Activated CD4-positive, CD25-positive, alpha-beta regulatory T cell treated with anti-CD3 and anti-CD28 coated beads, Interleukin-2, amount 50 U/mL, for 16 hours (primary cell): Measurements from ENCODE around the gene MRFAP1.
"Not testable (repeated sequence)": the region's sequence is repeated elsewhere in the genome, so short reads cannot be mapped to it uniquely, and the experiment has no call there.

ENCODE experiments used
- DNase-seq: peaks from one replicate; pipeline ENCODE4 v3.0.0-alpha.2; 2020; ENCODE audit warnings: low read depth, low spot score

MRFAP1 gene

DNA sequence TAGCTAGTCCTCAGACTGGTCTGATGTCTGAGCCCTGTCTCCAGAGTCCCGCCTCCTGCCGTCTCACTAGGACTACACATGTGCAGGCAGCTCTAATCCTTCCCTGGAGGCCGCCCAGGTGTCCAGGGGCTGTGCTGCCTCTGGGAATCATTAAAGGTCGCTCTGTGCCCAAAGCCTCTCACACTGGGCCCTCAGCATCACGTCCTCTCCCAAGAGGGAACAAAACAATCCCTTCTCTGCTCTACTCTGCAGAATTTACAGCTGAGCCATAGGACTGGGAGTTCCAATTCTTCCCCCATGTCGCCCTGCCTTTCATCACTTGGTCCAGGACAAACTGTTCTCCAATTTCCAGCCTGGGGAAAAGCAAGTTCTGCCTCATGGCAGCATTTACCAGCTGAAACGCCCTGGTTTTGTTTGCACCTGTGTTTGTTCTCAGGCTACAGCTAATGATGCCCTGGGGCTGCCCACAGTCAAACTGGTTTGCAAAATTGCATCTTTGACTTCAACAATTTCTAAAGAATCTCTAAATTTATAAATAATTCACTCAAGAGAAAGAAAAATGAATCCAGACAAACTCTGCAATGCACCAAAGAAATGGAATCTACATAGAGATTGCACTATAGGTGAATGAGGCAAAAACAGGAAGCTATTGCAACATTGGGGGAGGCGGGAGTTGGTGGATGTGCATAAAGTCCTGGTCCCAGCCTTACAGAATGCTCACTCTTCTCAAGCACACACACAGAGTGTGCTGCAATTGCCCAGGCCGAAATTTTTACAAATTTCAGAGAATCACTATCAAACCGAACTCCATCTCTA is 7.2 kb upstream of the MRFAP1 start:
- DNase-seq: no peak

DNA sequence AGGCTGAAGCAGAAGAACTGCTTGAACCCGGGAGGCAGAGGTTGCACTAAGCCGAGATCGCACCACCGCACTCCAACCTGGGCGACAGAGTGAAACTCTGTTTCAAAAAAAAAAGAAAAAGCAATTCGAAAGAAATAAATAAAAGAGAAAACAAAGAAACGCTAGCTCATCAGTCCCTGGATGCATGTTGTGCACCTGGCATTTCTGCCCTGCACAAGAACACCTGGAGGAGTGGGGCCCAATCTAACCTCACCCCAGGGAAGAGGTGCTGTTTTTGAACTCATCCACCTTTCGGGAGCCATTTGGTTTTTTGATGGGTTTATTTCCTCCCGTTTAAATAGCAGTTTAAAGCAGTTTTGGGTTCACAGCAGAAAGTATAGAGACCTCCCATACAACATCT is 5.7 kb upstream of the MRFAP1 start:
- no peak for DNase-seq

DNA sequence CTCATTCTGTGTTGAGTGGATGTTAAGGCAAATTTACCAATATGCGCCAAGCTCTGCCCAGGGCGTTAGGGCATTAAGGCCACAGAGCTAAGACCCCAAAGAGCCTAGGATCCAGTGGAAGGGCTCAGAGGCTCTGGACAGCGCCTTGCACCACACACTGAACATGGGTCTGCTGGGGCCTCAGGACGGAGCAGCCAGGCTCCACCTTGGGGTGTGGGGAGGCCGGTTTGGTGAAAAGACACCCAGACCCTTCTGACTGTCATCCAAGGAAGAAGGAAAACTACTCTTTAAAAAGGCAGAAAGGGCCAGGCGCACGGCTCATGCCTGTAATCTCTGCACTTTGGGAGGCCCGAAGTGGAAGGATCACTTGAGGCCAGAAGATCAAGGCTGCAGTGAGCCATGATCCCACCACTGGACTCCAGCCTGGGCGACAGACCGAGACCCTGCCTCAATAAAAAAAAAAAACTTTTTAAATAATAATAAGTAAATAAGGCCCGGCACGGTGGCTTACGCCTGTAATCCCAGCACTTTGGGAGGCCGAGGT is 1.3 kb upstream of the MRFAP1 start:
- DNase-seq: no peak

DNA sequence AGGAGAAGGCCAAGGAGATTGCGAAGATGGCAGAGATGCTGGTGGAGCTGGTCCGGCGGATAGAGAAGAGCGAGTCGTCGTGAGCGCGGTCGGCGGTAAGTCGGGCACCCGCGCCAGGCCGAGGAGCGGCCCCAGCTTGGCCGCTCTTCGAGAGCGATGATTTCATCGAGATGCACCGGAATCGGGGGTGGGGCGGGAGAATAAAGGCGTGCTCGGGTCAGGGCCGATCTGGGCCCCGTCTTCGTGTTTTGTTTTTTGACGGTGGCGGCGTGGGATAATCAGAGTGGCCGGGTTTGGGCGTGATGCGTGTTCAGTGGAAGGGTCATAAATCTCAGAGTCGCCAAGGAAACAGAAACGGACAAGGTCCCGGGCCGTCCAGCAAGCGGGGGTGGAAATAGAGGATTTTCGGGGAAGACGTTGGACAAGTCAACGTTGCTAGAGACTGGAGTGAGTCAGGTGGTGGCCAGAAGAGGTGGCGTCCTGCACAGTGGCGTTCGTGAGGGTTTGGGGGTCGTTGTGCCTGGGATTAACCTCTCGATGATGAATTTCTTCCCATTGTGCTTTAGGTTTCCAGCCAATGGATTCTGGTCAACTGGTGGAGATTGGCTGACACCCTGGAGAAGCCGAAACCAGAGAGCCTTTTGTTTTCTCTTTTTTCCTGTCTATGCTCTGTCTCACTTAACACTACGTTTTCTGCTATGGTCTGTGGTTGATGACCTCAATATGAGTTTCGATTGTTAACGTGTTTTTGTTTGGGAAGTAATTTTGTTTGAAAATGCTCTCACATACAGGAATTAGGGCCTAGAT is 882 bp downstream of the MRFAP1 start:
- DNase-seq: no peak

DNA sequence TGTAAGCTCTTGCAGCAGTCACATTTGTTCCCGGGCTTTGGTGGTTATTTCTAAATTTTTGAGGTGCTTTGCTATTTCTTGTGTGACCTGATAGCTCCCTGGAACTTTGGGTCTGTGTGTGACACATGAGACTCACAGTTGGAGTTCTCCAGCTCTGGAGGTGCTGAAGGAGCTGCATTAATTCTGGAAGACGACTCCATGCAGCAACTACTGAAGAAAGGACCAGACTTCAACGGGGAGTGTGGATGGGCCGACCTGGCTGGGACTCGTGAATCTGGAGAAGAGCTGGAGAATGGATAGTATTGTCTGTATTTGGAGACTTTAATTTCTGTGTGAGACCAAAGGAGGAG is 1.5 kb downstream of the MRFAP1 start:
- DNase-seq: no peak

DNA sequence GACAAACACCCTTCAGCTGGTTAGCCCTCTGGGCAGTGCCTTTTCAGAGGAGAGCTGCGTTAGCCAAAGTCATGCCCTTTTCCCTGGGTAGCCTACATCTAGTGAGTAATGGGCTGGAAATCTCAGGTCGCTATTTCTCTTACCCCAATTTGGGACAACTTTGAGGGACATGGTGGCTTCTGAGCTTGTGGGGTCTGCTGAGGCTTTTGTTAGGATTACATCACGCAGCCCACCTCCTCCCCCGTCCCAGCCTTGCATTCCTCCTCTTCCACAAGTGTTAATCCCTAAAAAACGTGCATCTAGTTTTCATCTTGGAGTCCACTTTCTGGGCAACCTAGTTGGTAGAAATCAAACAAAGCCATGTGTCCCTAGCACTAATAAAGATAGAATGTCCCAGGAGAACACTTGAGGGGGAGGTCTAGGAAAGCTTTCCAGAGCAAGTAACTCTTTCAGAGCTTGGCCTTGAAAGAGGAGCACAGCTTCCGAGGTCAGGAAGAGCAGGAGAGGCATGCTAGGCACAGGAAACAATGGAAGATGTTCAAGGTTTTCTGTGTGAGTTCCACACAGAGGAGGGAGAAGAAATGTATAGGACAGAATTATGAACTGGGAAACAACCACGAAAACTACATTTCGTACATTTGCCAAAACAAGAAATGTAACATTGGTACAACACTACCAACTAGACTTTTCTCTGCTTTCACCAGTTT is 2.8 kb downstream of the MRFAP1 start:
- no peak for DNase-seq

DNA sequence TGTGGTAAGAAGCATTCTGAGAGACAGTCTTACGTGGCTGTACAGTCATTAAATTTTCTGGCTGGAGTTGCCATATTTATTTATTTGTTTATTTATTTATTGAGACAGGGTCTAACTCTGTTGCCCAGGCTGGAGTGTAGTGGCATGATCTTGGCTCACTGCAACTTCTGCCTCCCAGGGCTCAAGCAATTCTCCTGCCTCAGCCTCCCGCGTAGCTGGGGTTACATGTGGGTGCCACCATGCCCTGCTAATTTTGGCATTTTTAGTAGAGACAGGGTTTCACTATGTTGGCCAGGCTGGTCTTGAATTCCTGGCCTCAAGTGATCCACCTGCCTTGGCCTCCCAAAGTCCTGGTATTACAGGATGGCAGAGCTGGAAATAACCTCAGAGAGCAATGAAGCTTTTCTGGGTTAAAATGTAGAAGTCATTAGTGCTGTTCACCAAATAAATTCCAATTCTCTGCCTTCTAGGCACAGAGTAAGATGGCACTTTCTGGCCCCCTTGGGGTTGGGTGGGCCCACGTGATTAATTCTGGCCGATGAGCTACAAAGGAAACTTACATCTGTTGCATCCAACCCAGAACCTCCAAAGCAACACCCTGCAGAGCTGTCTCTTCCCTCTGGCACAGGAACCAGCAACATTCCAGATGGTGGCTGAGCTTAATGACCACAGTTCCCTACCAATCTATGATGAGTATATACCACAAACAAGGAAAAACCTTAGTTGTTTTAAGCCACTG is 4.5 kb downstream of the MRFAP1 start:
- DNase-seq: no peak

DNA sequence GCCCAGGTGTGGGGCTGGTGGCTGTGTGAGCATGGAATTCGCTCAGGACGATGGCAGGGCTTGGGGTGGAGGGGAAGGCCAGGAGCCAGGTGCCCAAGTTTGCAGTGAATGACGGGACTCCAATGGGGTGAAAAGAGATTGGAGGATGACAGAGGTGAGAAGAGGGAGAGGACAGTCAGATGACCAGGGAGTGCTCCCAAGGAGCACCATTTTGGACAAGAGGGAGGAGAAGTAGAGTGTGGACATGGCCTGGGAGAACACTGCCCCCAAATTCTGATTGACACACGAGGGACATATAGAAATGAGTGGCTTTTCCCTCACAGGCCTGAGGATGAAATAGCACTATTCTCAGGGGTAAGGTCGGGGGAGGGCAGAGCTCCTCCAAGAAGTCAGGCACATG is 6.7 kb downstream of the MRFAP1 start:
- DNase-seq: no peak

DNA sequence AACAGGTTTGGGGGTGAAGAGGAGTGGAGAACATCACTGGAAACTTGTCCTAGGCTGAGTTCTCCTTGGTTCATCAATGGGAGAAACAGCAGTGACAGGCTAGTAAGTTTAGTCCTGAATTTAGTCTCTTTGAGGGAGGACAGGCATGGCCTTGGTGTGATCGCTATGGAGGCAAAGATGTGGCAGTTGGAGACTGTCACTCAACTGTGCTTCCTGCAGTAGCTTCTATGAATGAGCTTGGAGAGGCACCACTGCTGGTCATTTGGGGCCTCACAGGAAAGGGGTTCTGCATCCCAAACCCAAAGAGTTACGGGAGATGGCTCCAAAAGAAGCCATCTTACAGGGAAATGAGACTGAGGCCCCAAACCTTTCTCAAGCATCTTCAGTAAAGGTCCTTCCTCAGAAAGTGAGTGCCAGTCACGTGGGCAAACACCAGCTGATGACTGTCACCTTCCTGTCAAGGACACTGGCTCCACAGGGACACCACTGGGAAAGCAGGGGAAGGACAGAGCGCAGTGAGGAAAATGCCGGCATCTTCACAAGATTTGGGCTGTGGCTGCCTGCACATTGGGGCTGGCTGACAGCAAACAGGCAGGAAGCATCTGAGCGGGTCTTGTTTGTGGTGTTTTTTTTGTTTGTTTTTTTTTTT is 7.2 kb downstream of the MRFAP1 start:
- DNase-seq: no peak

DNA sequence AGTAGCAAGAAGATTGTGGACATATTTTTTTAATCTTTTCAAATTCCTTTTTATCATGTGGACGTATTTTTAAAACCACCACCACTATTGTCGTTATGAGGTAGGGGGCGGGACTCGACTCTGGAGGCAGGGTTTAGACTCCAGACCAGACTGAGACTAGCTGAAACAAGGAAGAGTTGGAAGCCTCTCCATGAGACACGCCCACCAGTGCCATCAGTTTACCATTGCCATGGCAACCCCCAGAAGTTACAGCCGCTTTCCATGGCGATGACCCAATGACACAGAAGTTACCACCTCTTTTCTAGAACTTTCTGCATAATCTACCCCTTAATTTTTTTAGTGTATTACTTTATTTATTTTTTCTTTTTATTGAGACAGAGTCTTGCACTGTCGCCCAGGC is 8.7 kb downstream of the MRFAP1 start:
- DNase-seq: no peak

DNA sequence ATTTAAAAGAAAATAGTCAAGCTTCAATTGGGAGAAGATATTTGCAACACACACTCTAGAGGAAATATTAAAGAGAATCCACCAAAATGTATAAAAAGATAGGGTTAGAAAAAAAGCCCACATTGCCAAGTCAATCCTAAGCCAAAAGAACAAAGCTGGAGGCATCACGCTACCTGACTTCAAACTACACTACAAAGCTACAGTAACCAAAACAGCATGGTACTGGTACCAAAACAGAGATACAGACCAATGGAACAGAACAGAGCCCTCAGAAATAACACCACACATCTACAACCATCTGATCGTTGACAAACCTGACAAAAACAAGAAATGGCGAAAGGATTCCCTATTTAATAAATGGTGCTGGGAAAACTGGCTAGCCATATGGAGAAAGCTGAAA is 13.7 kb downstream of the MRFAP1 start:
- DNase-seq: not testable (repeated sequence)

DNA sequence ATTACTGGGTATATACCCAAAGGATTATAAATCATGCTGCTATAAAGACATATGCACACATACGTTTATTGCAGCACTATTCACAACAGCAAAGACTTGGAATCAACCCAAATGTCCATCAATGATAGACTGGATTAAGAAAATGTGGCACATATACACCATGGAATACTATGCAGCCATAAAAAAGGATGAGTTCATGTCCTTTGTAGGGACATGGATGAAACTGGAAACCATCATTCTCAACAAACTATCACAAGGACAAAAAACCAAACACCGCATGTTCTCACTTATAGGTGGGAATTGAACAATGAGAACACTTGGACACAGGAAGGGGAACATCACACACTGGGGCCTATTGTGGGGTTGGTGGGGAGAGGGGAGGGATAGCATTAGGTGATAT is 14.8 kb downstream of the MRFAP1 start:
- DNase-seq: not testable (repeated sequence)

DNA sequence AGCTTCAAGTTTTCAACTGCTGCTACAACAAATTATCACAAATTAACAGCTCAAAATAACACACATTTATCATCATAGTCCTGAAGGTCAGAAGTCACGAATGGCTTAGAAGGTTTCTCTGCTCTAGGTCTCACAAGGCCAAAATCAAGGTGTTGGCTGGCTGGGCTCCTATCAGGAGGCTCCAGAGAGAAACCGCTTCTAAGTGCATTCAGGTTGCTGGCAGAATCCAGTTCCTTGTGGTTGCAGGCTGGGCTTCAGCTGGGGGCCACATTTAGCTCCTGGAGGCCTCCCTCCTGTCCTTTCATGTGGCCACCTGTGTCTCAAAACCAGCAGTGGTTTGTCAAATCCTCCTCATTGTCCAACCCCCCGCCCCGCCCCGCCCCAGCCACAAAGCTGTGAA is 15.4 kb downstream of the MRFAP1 start:
- DNase-seq: no peak

DNA sequence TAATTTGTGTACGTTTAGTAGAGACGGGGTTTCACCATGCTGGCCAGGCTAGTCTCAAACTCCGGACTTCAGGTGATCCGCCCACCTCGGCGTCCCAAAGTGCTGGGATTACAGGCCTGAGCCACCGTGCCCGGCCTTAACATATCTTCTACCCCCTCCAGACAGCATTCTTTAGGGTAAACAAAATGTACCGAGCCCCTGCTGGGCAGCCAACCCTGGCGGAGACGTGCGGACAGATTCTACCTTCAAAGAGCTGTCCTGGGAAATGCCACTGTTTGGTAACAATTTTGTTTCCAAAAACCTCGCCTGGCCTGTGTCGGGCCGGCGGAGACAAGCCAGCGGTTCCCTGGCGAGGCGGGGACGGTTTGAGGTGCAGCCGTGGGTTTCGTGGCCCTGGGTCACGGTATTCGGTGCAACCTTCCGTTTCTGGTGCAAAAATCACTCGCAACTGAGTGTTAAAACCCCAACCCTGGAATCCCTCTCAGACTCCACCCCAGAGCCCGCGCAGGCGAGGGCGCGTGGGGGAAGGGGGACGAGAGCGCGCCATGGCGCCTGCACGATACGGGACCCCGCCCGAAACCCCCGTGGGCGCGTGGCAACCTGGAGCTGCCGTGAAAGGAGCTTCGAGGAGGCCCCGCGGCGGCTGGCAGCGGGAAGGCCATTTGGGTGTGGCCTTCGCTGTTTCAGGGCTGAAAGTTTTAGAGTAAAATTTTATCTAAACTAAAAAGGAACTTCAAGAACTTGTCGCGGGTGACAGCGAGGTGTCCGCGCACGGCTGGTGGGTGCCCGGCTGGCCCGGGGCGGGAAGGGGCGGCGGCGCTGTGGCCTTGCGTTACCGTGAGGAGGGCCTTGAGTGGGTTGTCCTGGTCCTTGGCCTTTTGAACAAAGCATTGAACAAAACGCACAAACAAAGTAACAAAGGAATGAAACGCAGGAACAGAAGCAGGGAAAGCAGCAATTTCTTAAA is 17.0 kb downstream of the MRFAP1 start:
- DNase-seq: no peak

DNA sequence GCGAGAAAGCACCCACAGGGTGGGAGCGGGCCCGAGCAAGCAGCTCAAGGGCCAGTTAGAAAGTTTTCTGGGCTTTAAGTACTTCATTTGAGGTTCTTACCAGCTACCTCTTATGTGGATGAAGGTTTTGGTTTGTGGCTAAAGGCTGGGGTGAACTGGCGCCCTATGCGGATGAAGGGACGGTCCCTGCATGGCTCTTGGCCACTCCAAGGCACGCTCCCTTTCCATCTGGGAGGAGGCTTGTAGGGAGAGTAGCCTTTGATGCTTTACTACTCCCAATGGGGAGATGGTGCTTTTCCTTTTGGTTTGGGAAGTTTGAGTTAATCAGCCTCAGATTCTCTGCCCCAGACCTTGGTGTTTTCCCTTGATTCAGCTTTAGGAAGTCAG is 17.7 kb downstream of the MRFAP1 start:
- no peak for DNase-seq

DNA sequence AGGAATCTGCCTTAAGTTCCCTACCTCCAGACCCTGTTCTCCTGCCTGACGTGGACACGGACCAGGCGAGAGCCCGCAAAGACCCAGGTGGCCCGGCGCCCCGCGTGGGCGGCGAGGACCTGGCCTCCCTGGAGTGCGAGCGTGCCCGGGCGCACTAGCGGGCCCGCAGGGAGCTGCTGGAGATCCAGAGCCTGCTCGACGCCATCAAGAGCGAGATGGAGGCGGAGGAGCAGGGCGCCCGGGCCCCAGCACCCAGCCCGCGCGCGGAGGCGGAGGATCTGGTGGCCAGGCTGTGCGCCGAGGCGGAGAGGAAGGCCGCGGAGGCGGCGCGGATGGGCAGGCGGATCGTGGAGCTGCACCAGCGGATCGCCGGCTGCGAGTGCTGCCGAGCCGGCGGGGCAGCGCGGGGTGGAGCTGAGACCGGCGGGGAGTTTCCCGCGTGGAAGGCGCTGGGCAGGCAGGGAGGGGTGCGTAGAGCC is 18.2 kb downstream of the MRFAP1 start:
- DNase-seq: no peak

DNA sequence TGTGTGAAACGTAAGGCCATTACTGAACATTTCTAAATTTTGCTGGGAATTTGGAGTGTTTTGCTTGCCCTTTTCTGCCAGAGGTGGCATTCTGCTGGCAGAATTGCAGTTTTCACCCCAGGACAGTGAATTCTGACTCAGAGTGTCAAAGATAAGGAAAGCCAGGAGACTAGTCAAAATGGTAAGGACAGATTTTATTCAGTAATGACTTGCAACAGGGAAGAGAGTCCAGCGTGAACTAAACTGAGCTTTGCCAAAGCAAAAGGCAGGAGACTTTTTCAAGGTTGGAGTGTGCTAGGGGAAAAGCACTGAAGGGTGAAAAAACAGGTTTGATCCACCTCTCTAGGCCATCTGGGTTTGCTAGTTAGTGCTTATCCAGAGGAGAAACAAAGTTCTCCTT is 19.4 kb downstream of the MRFAP1 start:
- no peak for DNase-seq

DNA sequence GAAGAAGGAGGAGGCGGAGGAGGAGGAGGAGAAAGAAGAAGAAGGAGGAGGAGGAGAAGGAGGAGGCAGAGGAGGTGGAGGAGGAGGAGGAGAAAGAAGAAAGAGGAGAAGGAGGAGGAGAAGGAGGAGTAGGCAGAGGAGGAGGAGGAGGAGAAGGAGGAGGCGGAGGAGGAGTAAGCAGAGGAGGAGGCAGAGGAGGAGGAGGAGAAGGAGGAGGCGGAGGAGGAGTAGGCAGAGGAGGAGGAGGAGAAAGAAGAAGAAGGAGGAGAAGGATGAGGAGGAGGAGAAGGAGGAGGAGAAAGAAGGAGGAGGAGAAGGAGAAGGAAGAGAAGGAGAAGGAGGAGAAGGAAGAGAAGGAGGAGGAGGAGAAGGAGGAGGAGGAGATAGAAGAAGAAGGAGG is 19.9 kb downstream of the MRFAP1 start:
- no peak for DNase-seq

DNA sequence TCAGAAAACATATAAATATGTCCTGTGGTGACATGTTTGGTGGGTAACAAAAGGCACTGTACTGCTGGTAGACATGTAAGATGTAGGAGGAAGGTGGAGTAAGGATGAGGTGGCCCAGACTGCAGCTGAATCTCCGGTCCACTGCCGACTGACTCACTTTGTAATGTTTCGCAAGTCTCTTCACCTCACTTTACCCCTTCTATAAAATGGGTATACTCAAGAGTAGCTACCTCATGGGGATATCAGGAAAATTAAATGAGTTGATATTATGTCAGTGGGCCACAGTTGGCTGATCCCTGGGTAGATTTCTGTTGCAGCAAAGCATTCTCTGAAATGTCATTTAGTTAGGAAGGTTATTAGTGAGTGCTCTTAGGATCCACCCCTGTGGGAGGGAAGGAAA is 22.1 kb downstream of the MRFAP1 start:
- no peak for DNase-seq
